GM12801 (cell line): Measurements from ENCODE around the gene ATXN10.

Experiments
- TF ChIP-seq, protein P1 (sequence below): IDR thresholded peaks from one replicate; pipeline ENCODE4 v1.5.1; 2011; ENCODE audit warnings: control low read depth; ENCODE audit not compliant: insufficient read length; ENCODE audit errors: extremely low read depth

The ATXN10 gene

DNA sequence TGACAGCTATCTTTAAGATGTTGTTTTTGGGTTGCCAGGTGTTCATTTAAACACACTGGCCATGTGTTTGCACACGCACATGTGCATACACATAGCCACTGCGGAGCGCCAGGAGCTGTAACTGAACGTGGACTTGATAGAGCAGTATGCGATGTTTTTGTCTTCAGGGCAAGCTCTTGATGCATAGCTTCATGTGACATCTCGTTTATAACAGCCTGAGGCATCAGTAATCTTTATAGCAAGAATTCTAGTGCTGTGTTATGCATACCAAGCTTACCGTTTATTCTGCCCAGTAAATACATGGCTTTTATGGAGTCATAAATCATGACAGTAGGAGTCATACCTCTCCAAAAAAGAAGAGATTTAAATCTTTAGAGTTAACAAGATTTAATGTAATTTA lies 87.0 kb downstream of the ATXN10 start:
- TF ChIP-seq, protein P1, sequence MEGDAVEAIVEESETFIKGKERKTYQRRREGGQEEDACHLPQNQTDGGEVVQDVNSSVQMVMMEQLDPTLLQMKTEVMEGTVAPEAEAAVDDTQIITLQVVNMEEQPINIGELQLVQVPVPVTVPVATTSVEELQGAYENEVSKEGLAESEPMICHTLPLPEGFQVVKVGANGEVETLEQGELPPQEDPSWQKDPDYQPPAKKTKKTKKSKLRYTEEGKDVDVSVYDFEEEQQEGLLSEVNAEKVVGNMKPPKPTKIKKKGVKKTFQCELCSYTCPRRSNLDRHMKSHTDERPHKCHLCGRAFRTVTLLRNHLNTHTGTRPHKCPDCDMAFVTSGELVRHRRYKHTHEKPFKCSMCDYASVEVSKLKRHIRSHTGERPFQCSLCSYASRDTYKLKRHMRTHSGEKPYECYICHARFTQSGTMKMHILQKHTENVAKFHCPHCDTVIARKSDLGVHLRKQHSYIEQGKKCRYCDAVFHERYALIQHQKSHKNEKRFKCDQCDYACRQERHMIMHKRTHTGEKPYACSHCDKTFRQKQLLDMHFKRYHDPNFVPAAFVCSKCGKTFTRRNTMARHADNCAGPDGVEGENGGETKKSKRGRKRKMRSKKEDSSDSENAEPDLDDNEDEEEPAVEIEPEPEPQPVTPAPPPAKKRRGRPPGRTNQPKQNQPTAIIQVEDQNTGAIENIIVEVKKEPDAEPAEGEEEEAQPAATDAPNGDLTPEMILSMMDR = no peak

DNA sequence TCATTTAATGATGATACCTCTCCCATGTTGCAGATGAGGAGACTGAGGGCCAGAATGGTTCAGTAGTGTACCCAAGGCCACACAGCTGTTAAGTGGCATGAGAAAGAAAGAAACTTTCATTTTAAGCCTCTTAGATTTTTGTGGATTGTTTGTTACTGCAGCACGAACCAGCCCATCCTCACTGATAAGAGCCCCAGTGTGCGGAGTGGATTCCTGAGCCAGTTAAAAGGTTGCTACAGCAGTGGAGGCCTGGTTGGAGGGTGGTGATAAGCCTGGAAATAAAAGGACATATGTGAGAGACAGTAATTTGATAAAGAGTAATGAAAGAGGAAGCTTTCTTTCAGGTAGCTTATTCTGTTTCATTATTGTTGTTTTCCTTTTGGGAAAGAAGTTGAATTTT lies 89.0 kb downstream of the ATXN10 start:
- TF ChIP-seq, protein P1 = no peak

- TF ChIP-seq, protein P1 = no peak
Measured at GRCh38 chr22:45762545-45763235, 91.1 kb downstream of the ATXN10 start.

- TF ChIP-seq, protein P1 = no peak
Measured at GRCh38 chr22:45763236-45763624, 91.6 kb downstream of the ATXN10 start.

- TF ChIP-seq, protein P1 = no peak
Measured at GRCh38 chr22:45768490-45768889, 96.9 kb downstream of the ATXN10 start.

DNA sequence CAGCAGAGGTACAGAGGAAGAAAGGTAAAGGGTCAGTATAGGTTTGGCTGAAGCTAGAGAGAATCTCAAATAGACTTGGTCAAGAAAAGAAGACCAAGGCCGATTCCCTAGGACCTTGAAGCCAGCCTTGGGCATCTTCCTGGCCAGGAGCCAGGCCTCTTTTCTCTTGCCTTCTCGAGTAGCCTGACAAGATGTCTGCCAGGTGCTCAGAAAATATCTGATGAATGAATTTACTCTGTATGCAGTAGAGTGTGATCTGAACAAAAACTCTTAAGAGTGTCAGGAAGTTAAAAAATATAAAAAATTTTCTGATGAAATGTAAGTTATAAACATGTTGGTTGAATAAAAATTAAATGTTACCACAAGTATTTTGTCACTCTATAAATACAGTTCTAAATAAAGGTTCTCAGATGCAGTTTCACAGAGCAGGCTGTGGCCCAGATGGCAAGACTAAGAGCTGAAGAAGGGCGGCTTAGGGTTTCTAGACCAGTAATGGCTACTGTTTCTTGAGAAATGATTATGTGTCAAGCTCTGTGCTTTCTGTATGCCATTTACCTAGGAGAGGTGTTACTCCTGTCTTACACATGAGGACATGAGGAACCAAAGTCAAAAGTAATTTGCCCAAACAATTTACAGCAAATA lies 98.1 kb downstream of the ATXN10 start:
- TF ChIP-seq, protein P1 = no peak

DNA sequence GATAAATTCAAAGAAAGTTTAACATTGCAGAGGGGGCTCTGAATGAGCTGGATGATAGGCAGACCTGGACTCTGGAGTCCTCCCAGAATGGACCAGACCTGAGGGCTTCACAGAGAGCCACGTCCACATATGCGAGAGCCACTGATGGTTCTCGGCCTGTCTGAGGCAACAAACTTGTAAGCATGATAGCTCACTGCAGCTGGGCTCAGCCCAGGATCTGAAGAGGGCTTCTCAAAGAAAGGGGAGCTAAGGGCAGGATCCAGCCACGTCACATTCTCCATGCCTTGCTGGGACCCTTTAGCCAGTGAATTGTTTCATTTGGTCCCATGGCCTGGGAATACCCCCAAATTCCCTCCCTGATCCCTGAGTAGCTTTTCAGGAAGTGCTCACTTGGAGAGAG lies 98.9 kb downstream of the ATXN10 start:
- TF ChIP-seq, protein P1 = no peak
